AG08396 (cell line): ENCODE data around the gene CYP2D6.
"Not testable (repeated sequence)": the region's sequence is repeated elsewhere in the genome, so short reads cannot be mapped to it uniquely, and the experiment has no call there.

Source experiments
- DNase-seq: peaks from one replicate; pipeline ENCODE4 v3.0.0; 2012; ENCODE audit warnings: low spot score, mixed read lengths

CYP2D6 gene

DNA sequence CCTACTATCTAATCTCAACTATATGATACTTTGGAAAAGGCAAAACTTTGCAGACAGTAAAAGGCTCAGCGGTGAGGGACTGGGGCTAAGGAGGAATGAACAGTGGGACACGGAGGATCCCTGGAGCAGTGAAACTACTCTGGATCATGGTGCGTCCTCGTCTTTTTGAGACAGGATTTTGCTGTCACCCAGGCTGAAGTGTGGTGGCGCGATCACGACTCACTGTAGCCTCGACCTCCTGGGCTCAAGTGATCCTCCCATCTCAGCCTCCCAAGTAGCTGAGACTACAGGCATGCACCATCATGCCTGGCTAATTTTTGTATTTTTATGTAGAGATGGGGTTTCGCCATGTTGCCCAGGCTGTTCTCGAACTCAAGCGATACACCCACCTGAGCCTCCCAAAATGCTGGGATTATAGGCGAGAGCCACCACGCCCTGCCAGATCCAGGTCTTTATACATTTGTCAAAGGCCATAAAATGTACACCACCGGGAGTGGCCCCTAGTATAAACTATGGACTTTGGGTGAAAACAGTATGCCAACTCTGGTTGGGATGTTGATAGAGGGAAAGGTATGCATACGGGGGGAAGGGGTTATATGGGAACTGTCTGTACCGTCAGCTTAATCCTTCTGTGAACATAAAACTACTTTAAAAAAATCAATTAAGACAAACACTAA lies 28.0 kb upstream of the CYP2D6 start:
- no peak for DNase-seq

DNA sequence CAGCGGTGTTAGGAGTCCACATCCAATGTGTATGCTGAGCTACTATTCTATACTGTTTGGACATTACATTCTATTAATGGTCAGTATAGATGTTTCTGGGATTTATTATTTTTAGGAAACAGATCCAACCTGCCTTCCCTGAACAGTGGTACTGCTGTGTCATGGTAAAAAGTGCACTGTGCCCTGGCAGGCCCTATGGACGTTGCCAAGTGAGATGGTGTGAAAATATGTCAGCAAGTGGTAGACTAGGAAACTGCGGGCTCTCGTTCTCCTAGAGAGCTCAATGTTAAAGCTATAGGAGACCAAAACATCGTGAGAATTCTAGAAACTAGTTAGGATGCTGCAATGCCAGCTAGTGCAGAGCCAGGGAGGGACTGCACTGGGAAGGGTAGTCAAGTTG lies 26.0 kb upstream of the CYP2D6 start:
- DNase-seq, result peak; percentile 50

DNA sequence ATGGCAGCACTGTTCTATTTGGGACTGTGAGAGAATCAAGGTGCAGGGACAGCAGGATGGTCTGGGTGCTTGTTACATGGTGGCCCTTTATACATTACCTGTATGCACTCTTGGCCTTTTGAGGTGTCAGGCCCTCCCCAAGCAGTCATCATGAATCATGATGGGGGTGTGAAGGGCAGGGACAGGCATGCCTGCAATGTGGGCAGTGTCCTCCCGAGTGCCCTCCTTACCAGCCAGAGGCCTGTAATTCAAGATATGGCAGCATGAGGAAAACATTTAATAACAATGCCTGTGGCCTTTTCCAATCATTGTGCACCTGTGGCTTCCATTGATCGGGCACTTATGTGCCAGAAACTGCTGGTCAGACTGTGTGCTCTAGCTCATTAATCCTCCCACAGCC lies 25.5 kb upstream of the CYP2D6 start:
- DNase-seq, result peak; percentile 47

DNA sequence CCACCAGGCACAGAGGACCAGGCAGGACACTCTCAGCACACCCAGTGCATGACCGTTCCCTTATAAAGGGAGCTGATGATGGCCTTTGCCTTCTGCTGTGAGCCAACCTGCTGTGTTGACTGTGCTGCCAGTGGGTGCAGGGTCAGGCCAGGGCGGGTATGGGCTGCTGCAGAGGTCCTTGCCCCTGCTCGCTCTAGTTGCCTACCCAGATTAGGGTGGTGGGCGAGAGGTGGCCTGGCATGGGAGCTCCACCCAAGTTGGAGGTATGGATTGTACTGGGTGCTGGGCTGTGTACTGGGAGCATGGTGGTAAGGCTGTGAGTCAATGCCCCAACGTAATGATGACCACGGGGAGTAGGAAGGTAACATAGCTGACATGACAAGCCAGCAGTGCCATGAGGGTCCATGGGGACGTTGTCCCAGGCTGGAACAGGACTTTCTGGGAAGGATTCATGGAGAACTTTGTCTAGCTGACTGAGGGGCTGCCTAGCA lies 24.5 kb upstream of the CYP2D6 start:
- DNase-seq, result no peak

DNA sequence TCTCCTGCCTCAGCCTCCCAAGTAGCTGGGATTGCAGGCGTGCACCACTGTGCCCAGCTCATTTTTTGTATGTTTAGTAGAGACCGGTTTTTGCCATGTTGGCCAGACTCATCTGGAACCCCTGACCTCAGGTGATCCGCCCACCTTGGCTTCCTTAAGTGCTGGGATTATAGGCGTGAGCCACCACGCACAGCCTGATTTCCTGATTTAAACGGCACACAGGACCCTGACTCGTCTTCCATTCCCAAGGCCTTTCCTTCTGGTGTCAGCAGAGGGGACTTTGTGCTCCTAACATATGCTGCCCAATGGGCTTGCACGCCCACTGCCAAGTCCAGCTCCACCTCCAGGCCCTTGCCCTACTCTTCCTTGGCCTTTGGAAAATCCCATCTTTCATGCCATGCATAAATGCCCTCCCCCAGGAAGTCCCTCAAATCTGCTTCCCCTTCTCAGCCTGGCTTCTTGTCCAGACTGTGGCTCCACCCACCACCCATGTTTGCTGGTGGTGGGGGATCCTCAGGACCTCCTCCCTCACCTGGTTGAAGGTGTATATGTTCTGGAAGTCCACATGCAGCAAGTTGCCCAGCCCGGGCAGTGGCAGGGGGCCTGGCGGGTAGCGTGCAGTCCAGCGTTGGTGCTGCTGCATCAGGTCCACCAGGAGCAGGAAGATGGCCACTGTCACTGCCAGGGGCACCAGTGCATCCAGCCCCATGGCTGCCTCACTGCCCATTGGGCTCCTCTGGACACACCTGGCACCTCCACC lies 23.9 kb upstream of the CYP2D6 start:
- no peak for DNase-seq

DNA sequence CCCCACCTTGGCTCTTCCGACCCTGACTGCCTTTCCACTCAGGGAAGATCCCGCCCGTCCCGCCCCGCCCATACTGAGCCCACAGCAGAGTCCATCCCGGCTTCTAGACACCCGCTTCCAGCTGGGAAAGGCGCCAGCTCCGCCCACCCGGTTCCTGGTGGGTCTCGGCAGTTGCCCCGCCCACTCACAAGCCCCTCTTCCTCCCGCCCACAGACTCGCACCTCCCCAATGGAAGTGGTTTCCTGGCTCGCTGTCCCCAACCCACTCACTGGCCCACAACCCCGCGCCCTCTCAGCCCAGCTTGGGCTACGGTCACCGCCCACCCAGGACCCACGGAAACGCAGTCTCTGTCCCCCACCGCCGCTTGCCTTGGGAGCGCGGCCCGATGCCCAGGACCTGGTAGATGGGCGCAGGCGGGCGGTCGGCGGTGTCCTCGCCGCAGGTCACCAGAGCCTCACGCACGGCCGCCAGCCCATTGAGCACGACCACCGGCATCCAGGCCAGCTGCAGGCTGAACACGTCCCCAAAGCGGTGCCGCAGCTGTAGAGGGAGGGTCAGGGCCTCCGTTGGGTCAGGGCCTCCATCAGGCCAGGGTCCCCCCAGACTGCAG lies 22.2 kb upstream of the CYP2D6 start:
- DNase-seq, result no peak

DNA sequence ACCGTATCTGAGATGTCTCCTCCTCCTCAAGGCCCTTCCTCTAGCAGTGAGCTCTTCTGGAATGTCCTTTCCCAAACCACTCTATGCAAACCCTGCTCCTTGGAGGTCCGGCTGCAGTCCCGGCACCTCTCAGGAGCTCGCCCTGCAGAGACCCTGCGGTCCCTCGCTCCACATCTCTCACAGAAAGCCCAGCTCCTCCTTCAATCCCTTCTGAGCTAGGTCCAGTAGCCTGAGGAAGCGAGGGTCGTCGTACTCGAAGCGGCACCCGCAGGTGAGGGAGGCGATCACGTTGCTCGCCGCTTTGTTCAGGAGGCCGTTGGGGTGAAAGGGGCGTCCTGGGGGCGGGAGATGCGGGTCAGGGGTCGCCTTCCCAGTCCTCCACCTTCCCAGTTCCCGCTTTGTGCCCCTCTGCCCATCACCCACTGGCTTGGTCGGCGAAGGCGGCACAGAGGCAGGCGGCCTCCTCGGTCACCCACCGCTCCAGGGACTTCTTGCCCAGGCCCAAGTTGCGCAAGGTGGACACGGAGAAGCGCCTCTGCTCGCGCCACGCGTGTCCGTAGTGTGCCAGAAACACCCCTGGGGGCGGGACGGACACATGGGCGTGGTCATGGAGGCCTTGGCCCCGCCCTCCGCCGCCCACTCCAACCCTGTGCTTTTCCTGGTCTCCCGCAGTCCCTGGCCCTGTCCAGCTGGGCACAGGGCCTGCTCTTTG lies 21.5 kb upstream of the CYP2D6 start:
- no peak for DNase-seq

DNA sequence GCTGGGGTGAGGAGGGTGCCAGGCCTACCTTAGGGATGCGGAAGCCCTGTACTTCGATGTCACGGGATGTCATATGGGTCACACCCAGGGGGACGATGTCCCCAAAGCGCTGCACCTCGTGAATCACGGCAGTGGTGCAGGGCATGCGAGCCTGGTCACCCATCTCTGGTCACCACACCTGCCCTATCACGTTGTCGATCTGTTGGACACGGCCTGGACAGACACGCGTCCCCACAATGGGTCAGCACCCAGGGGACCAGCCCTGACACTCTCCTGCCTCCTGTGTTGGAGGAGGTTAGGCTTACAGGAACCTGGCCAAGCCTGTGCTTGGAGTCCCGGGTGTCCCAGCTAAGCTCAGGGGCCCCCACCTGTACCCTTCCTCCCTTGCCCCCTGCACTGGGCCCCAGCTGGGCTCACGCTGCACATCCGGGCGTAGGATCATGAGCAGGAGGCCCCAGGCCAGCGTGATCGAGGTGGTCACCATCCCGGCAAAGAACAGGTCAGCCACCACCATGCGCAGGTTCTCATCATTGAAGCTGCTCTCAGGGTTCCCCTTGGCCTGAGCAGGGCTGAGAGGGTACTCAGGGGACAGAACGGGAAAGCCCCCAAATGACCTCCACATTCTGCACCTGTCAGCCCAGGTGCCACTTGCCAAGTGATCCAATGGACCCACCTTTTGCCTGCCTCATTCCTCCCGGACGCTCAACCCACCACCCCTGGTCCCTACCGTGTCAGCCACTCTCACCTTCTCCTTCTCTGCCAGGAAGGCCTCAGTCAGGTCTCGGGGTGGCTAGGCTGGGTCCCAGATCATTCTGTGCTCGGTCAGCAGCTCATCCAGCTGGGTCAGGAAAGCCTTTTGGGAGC lies 20.3 kb upstream of the CYP2D6 start:
- DNase-seq, result no peak

DNA sequence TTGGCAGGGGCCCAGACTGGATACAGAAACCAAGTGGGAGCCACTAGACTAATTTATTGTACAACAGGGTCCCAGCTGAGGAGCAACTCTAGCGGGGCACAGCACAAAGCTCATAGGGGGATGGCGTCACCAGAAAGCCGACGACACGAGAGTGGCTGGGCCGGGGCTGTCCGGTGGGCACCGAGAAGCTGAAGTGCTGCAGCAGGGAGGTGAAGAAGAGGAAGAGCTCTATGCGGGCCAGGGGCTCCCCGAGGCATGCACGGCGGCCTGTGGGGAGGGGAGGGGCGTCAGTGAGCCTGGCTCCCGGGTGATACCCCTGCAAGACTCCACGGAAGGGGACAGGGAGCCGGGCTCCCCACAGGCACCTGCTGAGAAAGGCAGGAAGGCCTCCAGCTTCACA lies 19.2 kb upstream of the CYP2D6 start:
- not testable (repeated sequence) for DNase-seq

DNA sequence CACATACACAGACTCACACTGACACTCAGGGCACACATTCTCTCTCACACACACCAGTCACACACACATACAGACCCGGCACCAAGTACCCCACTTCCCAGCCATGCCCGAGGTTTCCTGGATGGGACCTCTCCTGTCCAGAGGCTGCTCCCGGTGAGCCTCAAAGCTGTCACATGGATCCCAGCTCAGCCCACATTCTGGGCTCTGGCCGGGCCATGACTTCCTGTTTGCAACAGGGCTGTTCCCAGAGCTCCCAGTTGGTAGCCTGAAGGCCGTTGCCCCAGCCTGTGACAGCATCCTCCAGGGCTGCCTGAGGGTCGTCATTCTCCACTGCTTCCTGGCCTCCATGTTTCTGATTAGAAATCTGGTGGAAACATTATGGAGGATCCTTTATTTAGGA lies 14.6 kb upstream of the CYP2D6 start:
- no peak for DNase-seq

DNA sequence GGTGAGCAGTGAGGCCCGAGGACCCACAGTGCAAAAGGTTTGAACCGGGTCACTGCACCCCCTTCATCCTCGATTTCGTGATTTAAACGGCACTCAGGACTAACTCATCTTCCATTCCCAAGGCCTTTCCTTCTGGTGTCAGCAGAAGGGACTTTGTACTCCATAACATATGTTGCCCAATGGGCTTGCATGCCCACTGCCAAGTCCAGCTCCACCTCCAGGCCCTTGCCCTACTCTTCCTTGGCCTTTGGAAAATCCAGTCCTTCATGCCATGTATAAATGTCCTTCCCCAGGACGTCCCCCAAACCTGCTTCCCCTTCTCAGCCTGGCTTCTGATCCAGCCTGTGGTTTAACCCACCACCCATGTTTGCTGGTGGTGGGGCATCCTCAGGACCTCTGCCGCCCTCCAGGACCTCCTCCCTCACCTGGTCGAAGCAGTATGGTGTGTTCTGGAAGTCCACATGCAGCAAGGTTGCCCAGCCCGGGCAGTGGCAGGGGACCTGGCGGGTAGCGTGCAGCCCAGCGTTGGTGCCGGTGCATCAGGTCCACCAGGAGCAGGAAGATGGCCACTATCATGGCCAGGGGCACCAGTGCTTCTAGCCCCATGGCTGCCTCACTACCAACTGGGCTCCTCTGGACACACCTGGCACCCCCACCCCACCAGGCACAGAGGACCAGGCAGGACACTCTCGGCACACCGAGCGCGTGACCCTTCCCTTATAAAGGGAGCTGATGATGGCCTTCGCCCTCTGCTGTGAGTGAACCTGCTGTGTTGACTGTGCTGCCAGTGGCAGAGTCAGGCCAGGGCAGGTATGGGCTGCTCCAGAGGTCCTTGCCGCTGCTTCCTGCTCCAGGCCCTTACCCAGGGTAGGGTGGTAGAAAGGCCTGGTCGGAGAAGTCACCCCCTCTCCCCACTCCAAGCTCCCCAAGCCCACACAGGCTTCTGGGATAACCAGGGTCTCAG lies 13.5 kb upstream of the CYP2D6 start:
- DNase-seq, result not testable (repeated sequence)

DNA sequence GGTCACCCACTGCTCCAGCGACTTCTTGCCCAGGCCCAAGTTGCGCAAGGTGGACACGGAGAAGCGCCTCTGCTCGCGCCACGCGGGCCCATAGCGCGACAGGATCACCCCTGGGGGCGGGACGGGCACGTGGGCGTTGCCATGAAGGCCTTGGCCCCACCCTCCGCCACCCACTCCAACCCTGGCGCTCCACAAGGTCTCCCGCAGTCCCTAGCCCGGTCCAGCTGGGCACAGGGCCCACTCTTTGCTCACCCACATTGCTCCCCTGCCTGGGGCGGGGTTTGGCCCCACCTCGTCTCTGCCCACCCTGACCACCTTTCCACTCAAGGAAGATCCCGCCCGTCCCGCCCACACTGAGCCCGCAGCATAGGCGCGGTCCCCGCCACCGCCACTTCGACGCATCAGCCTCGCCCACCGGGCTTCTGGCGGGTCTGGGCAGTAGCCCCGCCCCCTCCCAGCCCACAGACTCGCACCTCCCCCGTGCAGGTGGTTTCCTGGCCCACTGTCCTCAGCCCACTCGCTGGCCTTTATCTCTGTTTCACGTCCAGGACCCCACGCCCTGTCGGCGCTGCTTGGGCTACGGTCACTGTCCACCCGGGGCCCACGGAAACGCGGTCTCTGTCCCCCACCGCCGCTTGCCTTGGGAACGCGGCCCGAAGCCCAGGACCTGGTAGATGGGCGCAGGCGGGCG lies 12.3 kb upstream of the CYP2D6 start:
- no peak for DNase-seq

DNA sequence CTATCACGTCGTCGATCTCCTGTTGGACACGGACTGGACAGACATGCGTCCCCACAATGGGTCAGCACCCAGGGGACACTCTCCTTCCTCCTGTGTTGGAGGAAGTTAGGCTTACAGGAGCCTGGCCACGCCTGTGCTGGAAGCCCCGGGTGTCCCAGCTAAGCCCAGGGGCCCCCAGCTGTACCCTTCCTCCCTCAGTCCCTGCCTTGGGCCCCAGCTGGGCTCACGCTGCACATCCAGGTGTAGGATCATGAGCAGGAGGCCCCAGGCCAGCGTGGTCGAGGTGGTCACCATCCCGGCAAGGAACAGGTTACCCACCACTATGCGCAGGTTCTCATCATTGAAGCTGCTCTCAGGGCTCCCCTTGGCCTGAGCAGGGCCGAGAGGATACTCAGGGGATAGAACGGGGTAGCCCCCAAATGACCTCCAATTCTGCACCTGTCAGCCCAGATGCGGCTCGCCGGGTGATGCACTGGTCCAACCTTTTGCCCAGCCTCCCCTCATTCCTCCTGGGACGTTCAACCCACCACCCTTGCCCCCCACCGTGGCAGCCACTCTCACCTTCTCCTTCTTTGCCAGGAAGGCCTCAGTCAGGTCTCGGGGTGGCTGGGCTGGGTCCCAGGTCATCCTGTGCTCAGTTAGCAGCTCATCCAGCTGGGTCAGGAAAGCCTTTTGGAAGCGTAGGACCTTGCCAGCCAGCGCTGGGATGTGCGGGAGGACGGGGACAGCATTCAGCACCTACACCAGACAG lies 10.9 kb upstream of the CYP2D6 start:
- DNase-seq, result not testable (repeated sequence)

DNA sequence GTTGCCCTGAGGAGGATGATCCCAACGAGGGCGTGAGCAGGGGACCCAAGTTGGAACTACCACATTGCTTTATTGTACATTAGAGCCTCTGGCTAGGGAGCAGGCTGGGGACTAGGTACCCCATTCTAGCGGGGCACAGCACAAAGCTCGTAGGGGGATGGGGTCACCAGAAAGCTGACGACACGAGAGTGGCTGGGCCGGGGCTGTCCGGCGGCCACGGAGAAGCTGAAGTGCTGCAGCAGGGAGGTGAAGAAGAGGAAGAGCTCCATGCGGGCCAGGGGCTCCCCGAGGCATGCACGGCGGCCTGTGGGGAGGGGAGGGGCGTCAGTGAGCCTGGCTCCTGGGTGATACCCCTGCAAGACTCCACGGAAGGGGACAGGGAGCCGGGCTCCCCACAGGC lies 9.5 kb upstream of the CYP2D6 start:
- not testable (repeated sequence) for DNase-seq

DNA sequence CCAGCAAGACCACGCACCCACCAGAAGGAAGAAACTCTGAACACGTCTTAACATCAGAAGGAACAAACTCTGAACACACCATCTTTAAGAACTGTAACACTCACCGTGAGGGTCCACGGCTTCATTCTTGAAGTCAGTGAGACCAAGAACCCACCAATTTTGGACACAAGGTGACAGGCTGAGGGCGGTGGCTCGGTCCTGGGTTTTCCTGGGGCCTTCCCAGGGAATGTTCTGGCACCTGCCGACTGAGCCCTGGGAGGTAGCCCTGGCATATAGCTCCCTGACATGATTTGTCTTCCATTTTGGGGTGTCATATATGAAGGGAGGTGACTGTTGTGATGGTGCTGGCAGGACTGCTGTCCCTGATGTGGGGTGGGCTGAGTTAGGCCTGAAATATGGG lies 8.9 kb upstream of the CYP2D6 start:
- DNase-seq, result not testable (repeated sequence)

DNA sequence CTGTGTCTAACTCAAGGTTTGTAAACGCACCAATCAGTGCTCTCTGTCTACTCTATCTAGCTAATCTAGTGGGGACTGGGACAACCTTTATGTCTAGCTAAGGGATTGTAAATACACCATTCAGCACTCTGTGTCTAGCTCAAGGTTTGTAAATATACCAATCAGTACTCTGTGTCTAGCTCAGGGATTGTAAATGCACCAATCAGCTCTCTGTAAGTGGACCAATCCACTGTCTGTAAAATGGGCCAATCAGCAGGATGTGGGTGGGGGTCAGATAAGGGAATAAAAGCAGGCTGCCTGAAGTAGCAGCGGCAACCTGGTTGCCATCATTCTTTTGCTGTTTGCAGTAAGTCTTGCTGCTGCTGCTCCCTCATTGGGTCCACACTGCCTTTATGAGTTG lies 8.4 kb upstream of the CYP2D6 start:
- no peak for DNase-seq

DNA sequence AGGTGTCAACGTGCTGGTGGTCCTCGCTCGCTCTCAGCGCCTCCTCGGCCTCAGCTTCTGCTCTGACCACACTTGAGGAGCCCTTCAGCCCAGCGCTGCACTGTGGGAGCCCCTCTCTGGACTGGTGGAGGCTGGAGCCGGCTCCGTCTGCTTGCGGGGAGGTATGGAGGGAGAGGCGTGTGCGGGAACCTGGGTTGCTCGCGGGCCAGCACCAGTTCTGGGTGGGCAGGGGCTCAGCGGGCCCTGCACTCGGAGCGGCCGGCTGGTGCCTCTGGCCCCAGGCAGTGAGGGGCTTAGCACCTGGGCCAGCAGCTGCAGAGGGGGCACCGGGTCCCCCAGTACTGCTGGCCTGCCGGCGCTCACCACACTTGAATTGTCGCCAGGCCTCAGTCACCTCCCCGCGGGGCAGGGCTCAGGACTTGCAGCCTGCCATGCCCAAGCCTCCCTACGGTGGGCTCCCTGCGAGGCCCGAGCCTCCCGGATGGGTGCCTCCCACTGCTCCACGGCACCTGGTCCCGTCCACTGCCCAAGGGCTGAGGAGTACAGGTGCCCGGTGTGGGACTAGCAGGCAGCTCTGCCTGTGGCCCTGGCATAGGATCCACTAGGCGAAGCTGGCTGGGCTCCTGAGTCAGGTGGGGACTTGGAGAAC lies 7.6 kb upstream of the CYP2D6 start:
- no peak for DNase-seq

DNA sequence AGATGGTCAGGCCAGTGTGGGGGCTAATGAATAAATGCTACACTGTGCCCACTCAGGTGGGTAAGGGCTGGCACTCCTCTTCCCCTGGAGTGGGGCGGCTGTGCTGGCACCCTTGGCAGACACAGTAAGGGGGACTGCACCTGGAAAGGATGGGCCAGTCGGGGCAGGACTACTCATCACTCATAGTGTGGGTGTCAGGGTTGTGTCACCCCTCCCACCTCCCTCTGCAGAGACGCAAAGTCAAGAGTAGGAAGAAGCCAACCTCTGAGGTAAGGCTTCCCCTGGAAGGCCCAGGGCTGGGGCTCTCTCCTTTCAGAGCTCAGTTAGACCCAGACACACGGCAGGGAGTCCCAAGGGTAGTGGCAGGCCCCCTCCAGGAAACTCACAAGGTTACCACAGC lies 5.1 kb upstream of the CYP2D6 start:
- not testable (repeated sequence) for DNase-seq
